ENCODE measurements around the gene GTF3A.

DNA sequence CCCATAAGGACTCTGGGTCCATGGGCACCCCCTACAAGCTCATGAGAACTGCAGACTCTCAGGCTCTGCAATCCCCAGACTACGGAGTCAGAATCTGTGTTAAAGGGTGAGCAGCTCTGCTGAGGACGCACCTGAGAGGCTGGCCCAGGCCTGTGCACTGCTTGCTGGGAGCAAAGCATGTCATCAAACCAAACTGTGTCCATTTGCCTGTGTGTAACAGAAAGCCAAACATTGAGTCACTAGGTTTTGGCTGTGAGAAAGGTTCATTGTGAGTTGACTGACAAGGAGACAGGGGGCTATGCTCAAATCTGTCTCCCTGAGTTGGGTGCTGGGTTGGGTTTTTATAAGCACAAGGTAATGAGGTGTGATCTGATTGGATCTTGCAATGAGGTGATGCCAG, 48.0 kb downstream of the GTF3A start:
- TF ChIP-seq, protein P1, sequence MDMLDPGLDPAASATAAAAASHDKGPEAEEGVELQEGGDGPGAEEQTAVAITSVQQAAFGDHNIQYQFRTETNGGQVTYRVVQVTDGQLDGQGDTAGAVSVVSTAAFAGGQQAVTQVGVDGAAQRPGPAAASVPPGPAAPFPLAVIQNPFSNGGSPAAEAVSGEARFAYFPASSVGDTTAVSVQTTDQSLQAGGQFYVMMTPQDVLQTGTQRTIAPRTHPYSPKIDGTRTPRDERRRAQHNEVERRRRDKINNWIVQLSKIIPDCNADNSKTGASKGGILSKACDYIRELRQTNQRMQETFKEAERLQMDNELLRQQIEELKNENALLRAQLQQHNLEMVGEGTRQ (IDR thresholded peaks at IDR 0.05; ENCODE audit: low read length) = no peak
- TF ChIP-seq POLR2A (IDR thresholded peaks at IDR 0.05; ENCODE audit: control extremely low read depth in 1 of 2, low read depth in 2 of 2, low read length in 2 of 2) (no peak), EZH2 (IDR thresholded peaks at IDR 0.05; ENCODE audit: low read depth, low read length, severe bottlenecking) (no peak), CTCF (IDR thresholded peaks at IDR 0.05; ENCODE audit: control extremely low read depth in 1 of 3, insufficient read depth in 1 of 3, low read depth in 1 of 3, low read length in 3 of 3) (no peak), KDM1A (IDR thresholded peaks at IDR 0.05; ENCODE audit: borderline replicate concordance, low read length) (no peak), CREB1 (IDR thresholded peaks at IDR 0.05) (no peak)
- TF ChIP-seq, protein P2, sequence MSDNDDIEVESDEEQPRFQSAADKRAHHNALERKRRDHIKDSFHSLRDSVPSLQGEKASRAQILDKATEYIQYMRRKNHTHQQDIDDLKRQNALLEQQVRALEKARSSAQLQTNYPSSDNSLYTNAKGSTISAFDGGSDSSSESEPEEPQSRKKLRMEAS (IDR thresholded peaks at IDR 0.05) = no peak
